Ramos (cell line): ENCODE measurements around the gene SMOC2.

Source experiments
- in situ Hi-C: fragments of 300-500 bp; cut with MboI; formaldehyde crosslinking; loops from one replicate; pipeline ENCODE4 v1.14.3; 2022; ENCODE audit warnings: low sequenced_read_pairs; ENCODE audit not compliant: unreplicated experiment

The SMOC2 gene

DNA sequence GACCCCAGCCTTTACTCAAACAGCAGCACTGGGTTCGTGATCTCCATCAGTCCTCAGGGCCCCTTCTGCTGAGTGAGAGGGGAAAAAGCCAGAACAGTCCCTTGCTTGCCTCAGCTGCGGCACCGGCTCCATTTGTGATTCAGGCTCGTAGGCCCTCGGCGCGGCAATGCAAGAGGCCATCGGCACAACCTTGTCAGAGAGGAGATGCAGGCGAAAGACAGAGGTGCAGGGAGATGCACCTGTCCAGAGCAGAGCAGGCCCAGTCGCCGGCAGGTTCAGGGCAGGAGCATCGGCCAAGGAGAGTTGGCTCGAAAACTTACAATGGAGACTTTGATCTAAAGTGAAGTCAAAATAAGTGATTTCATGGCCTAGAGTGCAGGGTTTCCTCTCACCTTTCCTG, 171.6 kb downstream of the SMOC2 start:
- in situ Hi-C loops: no loop called here

DNA sequence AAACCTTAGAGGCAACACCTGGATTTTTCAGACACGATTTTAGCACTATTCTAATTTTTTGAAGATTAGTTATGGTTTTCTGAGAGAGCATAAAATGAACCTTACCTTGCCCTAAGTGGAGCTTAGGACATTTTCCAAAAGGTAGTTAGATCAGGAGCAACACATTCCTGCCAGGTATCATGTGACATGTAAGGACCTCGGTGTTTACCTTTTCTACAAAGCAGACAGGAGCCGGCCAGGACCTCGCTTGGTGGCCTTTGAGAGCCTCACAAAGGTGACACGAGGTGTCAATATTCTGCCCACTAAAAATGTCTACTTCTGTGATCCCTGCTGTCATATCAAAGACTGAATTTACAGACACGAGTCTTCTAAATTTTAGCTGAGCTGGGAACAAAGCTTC, 174.9 kb downstream of the SMOC2 start:
- in situ Hi-C loops: no loop called here

DNA sequence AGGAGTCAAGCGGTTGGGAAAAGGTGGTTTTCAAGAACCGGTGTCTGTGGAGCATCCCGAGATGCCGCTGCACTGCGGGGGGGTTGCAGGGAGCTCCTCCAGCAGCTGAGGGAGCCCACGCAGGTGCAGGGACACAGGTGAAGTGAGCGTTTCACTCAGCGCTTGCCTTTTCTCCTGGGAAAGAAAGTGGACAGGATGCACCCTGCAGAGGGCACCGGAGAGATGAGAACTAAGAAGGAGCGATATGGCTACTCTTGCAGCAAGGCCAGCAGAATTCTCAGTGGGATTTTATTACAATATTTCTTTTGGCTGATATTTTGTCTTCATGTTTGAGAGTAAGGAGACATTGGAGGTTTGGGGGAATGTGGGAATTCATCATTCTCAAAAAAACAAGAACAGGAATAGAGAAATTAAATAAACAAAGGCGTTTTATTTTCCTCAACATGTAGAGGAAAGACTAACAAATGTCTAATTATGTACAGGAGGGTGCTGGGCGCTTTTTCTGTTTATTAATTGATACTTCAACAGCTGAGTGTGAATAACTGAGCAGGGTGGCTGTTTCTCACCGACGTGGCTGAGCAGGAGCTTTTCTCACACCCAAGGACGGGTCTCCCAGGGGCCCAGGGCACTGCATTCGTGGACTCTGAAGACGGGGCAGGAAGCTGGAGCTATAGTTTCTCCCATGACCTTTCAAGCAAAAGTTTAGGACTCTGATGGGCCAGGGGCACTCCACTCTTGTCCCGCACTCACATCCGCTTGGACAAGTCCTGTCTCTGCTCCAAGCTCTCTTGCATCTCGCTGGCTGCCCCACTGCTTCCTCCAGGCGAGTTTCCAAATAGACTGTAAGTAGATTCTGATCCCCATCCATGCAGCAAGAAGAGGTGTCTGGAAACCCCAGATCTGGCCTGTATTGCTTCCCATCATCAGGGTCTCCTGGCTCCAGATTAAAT, 176.1 kb downstream of the SMOC2 start:
- in situ Hi-C loops: no loop called here

DNA sequence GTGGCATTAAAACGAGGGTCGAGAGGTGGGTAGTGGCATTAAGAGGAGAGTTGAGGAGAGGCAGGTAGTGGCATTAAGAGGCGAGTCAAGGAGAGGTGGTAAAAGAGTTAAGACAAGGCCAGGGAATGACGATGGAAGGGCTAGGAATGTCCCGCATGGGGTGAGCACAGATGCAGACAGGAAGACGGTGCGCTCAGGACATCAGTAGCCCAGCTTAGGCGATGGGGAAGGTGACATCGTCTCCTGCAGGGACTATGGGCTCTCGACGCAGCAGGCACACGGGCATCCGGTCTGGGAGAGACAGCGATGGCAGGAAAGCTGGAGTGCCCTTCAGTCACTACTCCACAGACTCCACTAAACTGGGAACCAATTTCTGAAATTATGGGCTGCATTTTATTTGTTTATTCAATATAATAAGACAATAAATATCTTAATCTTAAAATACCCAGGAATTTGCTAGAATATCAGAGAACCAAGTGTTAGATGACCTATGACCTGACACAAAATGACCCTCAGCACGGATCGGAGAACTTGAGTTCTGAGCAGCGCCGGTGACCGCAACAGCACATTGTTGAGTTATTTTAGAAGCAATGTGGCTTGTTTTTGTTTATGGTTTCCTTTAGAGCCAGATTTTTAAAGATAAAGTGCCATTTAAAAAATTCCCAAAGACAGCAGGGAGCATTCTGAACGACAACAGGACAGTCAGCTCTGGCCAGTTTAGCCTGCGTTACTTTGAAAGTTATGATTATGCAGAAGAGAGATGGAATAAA, 177.7 kb downstream of the SMOC2 start:
- in situ Hi-C loops: no loop called here

DNA sequence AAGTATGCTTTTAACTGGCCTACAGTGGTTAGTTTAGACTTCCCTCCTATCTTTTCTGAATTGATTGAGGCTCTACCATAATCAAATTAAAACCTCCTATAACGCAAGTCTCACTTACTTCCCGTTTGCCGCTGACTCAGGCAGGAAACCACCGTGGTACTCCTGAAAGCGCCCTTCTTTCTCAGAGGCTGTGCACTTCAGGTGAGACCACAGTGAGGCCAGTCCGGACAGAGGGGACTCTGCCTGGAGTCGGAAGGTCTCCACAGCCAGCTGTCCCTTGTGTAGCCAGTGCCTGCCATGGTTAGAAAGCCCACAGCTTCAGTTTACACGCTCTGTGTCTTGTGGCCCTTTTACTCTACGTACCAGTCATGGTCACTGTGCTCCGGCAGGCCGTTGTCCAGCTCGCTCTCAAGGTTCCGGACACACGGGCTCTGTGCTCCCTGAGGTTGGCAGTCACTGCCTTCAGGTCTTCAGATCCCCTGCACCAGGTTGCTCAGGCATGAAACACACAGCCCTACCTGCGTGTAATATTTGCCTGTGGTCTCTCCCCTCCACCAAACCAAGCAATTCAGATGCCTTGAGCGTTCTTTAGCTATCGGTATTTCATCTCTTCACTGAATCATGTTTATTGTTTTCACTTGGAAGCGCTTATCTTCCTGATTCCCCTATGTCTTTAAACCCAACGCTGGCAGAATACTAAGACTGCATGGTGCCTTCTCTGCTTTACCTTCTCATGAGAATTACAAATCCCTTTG, 178.8 kb downstream of the SMOC2 start:
- in situ Hi-C loops: no loop called here

GRCh38 chr6:168620578-168620977, 179.6 kb downstream of the SMOC2 start:
- in situ Hi-C loops: no loop called here

- in situ Hi-C loops: no loop called here
These were observed 182.8 kb downstream of the SMOC2 start for GRCh38 chr6:168623736-168624135.

DNA sequence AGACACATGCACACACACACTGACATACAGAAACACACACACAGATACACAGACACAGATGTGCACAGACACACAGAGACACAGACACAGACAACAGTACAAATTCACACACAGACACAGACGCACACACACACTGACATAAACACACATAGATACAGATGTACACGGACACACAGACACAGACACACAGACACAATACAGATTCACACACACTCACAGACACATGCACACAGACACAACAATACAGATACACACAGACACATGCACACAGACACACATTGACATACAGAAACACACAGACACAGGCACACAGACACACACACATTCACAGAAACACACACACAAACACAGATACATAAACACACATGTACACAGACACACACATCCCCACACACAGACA, 183.6 kb downstream of the SMOC2 start:
- in situ Hi-C loops: no loop called here

GRCh38 chr6:168624948-168625347, 184.0 kb downstream of the SMOC2 start:
- in situ Hi-C loops: no loop called here

DNA sequence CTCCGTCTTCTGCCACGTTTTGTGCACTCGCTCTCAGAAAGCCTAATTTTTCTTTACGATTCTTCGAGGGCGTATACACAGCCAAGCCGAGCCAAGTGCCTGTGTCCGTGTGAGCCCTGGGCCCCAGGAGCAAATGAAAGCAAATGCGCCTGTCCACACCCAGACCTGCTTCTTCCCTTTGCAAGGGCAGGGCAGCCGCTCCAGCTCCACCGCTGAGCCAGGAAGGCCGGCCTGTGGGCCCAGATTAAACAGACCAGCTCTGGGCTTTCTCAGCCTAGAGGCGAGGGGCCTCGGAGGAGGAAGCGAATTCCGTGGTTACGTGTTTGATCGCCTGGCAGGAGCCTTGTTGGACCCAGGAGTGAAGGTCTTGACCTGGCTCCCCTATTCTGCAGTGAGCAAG, 184.6 kb downstream of the SMOC2 start:
- in situ Hi-C loops: no loop called here

DNA sequence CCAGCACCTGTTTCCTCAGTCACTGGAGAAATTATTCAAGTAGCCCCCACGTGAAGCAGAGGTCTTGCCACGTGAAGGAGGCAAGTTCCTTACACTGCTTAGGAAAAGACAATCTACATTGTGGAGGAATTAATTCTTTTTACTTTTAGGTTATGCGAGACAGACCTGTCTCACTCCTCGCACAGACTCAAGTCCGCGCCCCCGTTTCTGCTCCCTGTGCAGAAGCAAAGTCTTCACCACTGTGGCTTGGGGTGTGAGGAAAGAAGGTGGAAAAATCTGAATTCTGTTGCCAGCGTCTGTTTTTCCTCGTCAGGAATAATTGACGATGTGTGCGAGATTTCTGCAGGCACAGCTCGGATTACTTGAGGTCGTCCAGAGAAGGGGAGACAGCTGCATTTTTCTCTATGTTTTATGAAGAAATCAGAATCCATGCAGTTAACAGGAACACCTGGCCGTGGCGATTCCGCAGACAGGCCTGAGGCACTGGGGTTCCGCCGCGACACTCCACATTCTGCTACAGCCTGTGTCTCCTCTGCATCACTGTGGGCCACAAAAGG, 185.1 kb downstream of the SMOC2 start:
- in situ Hi-C loops: no loop called here

DNA sequence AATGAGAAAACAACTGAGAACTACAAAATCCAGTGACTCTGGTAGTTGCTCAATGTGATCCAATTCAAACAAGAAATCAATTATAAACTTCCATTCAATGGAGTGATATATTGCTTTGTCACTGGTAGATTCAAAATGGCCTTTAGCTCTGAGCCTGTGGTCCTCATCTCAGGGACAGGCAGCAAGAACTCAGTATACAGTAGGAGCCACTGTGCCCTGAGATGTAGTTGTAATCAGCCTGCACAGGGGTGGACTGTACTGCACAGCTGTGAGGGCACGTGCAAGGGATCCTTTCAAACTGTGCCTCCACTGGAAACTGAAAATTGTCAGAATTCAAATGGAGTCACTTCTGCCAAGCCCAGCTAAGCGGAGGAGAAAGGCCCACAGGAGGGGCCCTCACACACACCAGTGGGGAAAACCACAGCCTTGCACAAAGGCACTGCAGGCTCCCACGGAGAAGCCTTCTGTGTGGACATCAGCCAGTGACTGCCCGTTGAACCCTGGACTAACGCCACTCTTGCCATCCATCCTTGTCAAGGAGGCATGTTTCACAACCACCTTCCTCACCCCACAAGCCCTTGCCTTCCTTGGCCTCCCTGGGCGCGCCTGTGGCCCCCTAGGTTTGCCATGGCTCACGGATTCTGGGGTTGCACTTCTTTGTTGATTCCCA, 186.7 kb downstream of the SMOC2 start:
- in situ Hi-C loops: no loop called here

DNA sequence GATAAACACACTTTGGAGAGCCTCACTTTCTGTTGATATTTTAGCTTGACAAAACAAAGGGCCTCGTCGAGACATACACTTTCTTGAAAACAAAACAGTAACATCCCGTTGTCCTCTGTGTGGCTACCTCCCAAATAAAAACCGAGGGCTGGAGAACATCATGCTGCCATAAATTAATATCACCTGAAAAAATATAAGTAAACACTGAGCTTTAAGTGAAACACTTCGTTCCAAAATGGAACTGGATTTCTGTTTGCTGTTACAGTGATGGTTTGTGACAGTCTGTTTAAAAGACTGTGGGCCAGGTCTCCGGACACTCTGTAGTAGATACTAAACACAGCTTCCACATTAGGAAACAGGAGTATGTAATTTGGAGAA, 187.2 kb downstream of the SMOC2 start:
- in situ Hi-C loops: no loop called here

DNA sequence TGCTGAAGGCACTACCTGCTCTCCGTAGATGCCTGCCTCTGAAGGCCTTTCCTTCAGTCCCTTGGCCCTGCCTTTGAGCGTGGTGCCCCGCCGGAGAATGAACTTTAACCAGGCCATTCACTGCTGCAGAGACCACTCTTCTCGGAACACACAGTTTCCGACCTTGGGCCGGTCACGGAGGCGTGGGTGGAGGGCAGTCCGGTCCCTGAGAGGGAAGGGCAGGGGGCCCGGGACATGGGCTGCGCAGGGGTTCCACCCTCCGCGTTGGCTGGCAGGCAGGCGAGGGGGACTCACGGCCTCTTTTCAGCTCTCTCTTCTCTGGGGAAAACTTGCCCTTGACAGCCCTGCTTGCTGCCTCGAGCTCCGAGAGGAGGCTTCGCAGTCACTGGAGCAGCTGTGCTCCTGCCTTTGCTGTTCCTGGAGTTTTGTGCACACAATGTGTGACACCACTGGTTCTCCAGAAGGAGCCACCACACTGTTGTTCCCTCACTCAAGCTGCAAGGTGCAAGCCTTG, 187.8 kb downstream of the SMOC2 start:
- in situ Hi-C loops: no loop called here

- in situ Hi-C loops: no loop called here
These were observed 190.6 kb downstream of the SMOC2 start for GRCh38 chr6:168631564-168631963.

DNA sequence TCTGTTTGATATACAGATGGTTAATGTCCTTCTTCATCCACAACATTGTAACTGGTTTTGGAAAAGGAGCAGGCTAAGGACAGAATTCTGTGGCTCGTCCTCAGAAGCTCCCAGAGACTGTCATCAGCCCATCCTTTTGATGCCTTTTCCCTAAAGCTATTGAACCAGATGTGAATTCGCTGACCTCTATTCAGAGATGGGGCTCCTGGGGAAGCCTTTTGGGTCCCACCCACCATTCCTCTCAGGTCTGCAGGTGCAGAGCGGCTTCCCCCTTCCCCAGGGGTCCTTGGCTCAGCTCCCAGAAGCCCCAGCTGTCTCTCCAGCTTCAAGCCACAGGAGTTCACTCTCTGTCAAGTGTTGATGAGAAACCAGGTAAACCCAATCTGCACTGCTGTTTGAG, 191.7 kb downstream of the SMOC2 start:
- in situ Hi-C loops: no loop called here

GRCh38 chr6:168634541-168635328, 193.8 kb downstream of the SMOC2 start:
- in situ Hi-C loops: no loop called here

DNA sequence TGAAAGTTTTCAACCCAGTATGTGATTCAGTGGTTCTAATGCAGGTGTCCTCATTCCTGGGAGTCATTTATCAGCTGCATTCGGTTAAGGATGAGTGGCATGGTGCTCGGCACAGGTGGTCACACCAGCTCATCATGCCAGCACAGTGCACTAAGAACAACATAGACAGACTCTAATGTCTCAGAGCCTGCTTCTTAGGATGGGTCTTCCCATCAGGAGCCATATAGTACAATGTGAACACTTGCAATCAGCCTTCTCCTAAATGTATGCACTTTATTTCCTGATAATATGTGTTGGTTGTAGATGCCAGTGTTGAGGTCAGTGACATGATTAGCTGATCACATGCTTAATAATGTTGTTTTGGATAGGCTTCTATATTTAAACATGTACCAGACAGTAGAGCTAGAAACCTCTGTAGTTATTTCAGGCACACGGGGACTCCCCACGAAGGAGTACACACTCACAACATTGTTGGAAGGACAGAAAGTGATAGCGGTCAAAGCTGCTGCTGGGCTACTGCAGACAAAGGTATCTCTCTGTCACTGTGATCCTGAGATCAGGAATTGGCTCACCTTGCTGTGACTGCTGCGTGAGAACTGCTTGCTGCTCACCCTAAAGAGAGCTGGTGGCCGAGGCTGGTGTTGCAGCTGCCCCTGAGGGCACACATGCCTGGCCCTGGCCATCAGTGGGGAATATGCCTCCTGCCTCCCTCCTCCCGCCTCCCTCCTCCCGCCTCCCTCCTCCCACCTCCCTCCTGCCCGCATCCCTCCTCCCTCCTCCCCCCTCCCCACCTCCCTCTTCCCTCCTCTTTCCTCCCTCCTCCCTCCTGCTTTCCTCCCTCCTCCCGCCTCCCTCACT, 195.4 kb downstream of the SMOC2 start:
- in situ Hi-C loops: no loop called here
